Measurements from ENCODE around the gene CLEC4M.
"Not testable (repeated sequence)": the region's sequence is repeated elsewhere in the genome, so short reads cannot be mapped to it uniquely, and the experiment has no call there.

Gene CLEC4M

DNA sequence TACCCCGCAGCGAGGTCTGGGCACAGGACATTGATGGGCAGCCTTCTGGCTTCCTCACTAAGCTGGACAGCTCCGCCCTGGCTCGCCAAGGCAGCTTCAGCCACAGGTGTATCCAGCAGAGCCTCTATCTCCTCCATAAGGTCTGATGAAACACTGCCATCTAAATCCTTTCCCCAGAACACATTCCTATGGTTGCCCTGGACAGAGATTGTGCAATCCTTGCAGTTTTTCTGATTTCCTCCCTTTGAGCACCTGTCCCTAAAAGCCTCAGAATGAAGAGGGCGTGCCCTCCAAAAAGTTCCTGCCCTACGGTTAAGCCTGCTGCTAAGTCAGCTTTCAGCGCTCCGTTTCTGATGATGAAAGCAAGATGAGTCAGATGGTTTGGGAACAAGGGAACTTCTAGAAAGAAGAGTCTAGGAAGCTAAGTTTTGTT is 21.0 kb downstream of the CLEC4M start:
- Histone ChIP-seq H3K4me1 (ENCODE audit: control insufficient read depth, insufficient read depth, low read length, poor library complexity, severe bottlenecking) (peaks cover 5% of the 10 kb centered on the region), H3K4me3 (ENCODE audit: insufficient read depth, low read depth, low read length, poor library complexity, severe bottlenecking) (no peak overlapping the region), H3K36me3 (ENCODE audit: control insufficient read depth, insufficient read depth, low read length) (no peaks in the 10 kb centered on the region), H3K9me3 (ENCODE audit: control insufficient read depth, low read length) (no peaks in the 10 kb centered on the region), H3K27me3 (replicated peaks; ENCODE audit: control insufficient read depth, insufficient read depth, low read length, poor library complexity, severe bottlenecking) (peaks cover 21% of the 10 kb centered on the region), H3K27ac (ENCODE audit: insufficient read depth, low read length, poor library complexity, severe bottlenecking) (no peak overlapping the region)
- DNase-seq = no peak

DNA sequence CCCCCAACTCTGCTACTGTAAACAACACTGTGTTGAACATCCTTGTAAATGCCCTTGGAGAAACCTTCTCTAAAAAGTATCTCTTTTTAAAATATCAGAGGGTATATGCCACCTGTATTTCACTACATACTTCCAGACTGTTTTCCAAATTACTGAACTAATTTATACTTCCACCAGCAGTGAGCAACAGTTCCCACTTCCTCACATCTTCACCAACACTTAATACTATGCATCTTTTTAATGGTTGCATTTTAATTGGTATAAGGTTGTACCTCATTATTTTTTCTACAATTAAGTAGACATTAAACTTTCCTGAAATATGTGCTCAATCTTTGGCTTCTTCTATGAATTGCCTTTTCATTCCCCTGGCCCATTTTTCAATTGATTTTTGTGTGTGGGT is 21.8 kb downstream of the CLEC4M start:
- Histone ChIP-seq H3K4me3 (ENCODE audit: insufficient read depth, low read depth, low read length, poor library complexity, severe bottlenecking) (no peak overlapping the region), H3K9me3 (ENCODE audit: control insufficient read depth, low read length) (no peaks in the 10 kb centered on the region), H3K27me3 (replicated peaks; ENCODE audit: control insufficient read depth, insufficient read depth, low read length, poor library complexity, severe bottlenecking) (peaks cover 26% of the 10 kb centered on the region), H3K4me1 (ENCODE audit: control insufficient read depth, insufficient read depth, low read length, poor library complexity, severe bottlenecking) (peaks cover 11% of the 10 kb centered on the region), H3K27ac (ENCODE audit: insufficient read depth, low read length, poor library complexity, severe bottlenecking) (no peak overlapping the region), H3K36me3 (ENCODE audit: control insufficient read depth, insufficient read depth, low read length) (no peaks in the 10 kb centered on the region)
- no peak for DNase-seq

DNA sequence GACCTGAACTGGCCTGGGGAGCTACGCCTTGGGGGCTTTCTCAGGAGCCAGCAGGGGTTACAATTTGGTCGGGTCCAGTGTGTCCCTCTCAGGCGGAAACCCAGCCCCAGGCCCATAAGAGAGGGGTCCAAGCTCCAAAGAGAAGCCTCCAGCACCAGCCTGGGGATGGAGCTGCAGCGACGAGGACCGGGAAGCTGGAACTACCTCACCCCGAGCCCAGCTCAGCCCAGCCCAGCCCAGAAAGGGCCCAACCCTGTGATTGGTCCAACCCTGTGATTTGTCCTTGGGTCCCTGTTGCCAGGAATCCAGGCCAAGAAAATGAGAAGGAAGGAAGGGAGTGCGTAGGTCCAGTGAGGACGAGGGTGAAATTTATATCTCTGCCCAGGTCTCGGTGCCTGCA is 24.1 kb downstream of the CLEC4M start:
- DNase-seq = no peak
- H3K27me3 ChIP-seq (replicated peaks; ENCODE audit: control insufficient read depth, insufficient read depth, low read length, poor library complexity, severe bottlenecking) = peaks cover 29% of the 10 kb centered on the region

DNA sequence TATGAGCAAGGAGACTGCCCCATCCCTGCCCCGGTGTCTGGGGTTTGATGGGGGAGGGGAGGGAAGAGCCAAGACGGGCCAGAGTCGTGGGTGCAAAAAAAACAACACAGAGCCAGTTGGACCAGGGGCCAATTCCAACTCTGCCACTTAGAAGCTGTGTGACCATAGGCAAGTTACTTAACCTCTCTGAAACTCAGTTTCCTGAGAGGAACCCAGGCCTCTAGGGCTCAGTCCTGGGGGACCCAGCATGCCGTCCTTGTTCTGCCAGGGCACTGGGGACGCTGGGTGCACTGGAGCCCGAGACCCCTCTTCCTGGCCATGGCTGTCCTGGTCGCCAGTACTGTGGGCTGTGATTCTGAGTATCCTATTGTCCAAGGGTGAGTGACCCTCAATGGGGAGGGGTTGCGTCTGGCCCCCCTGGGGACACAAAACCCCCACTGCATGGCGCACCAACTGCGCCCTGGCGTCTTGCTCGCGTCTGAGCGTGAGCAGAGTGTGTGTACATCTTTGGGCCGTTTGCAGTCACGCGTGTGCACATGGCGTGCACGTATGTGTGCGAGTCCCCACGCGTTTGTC is 24.6 kb downstream of the CLEC4M start:
- no peak overlapping the region for H3K4me3 ChIP-seq (ENCODE audit: insufficient read depth, low read depth, low read length, poor library complexity, severe bottlenecking)
- no peak for DNase-seq
- peaks cover 29% of the 10 kb centered on the region for H3K27me3 ChIP-seq (replicated peaks; ENCODE audit: control insufficient read depth, insufficient read depth, low read length, poor library complexity, severe bottlenecking)
- no peak overlapping the region for H3K27ac ChIP-seq (ENCODE audit: insufficient read depth, low read length, poor library complexity, severe bottlenecking)
- peaks cover 11% of the 10 kb centered on the region for H3K4me1 ChIP-seq (ENCODE audit: control insufficient read depth, insufficient read depth, low read length, poor library complexity, severe bottlenecking)
- H3K36me3 ChIP-seq (ENCODE audit: control insufficient read depth, insufficient read depth, low read length) = no peaks in the 10 kb centered on the region
- H3K9me3 ChIP-seq (ENCODE audit: control insufficient read depth, low read length) = no peaks in the 10 kb centered on the region

More for the DNA sequence above, 24.1 kb downstream of the CLEC4M start:
- Histone ChIP-seq H3K4me1 (ENCODE audit: control insufficient read depth, insufficient read depth, low read length, poor library complexity, severe bottlenecking) (peaks cover 11% of the 10 kb centered on the region), H3K9me3 (ENCODE audit: control insufficient read depth, low read length) (no peaks in the 10 kb centered on the region), H3K27ac (ENCODE audit: insufficient read depth, low read length, poor library complexity, severe bottlenecking) (no peak overlapping the region), H3K36me3 (ENCODE audit: control insufficient read depth, insufficient read depth, low read length) (no peaks in the 10 kb centered on the region), H3K4me3 (ENCODE audit: insufficient read depth, low read depth, low read length, poor library complexity, severe bottlenecking) (no peak overlapping the region)

DNA sequence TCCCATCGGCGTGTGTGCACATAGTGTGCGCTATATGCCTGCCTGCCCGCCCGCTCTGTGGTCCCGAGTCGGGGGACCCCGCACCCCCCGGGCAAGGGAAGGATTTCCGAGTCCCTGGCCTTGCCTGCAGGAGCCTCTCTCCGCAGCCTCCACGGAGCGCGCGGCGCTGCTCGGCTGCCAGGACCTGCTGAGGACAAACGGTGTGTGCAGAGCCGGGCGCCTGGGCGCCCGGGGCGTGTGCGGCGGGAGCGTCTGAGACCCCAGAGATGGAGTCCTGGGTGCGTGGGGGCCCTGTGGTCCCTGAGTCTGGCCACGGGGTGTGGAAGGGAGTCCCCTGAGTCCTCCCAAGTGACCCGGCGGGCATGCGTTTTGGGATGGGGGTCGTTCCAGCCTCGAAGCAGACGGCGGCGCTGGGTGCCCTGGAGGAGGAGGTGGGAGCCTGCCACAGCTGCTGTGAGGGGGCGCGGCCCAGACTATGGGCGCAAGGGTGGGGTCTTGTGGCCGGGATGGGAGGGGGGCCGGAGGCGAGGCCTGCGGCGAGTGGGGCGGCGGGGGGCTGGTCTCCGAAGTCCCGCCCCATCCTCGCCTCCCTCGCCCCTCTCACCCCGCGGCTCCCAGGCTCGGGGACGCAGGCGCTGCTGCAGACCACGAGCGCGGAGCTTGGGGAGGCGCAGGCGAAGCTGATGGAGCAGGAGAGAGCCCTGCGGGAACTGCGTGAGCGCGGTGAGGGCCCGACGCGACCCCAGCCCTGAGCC is 25.3 kb downstream of the CLEC4M start:
- Histone ChIP-seq H3K27ac (ENCODE audit: insufficient read depth, low read length, poor library complexity, severe bottlenecking) (no peak overlapping the region), H3K36me3 (ENCODE audit: control insufficient read depth, insufficient read depth, low read length) (no peaks in the 10 kb centered on the region), H3K4me1 (ENCODE audit: control insufficient read depth, insufficient read depth, low read length, poor library complexity, severe bottlenecking) (peaks cover 11% of the 10 kb centered on the region), H3K4me3 (ENCODE audit: insufficient read depth, low read depth, low read length, poor library complexity, severe bottlenecking) (no peak overlapping the region), H3K9me3 (ENCODE audit: control insufficient read depth, low read length) (no peaks in the 10 kb centered on the region), H3K27me3 (replicated peaks; ENCODE audit: control insufficient read depth, insufficient read depth, low read length, poor library complexity, severe bottlenecking) (peaks cover 29% of the 10 kb centered on the region)
- DNase-seq = no peak

DNA sequence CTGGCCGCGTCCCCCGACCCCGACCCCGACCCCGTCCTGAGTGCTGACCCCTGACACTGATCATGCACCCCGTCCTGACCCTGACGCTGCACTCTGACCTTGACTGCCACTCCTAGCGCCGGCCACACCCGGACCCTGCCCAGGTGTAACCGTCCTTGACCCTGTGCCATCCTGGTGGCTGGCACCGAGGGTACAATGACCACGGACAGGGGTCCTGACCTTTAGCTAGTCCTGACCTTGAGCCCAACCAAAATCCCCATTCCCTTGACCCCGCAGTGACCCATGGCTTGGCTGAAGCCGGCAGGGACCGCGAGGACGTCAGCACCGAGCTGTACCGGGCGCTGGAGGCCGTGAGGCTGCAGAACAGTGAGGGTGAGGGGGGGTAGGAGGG is 25.9 kb downstream of the CLEC4M start:
- Histone ChIP-seq H3K4me1 (ENCODE audit: control insufficient read depth, insufficient read depth, low read length, poor library complexity, severe bottlenecking) (peaks cover 11% of the 10 kb centered on the region), H3K27ac (ENCODE audit: insufficient read depth, low read length, poor library complexity, severe bottlenecking) (no peak overlapping the region), H3K27me3 (replicated peaks; ENCODE audit: control insufficient read depth, insufficient read depth, low read length, poor library complexity, severe bottlenecking) (peaks cover 29% of the 10 kb centered on the region), H3K9me3 (ENCODE audit: control insufficient read depth, low read length) (no peaks in the 10 kb centered on the region), H3K36me3 (ENCODE audit: control insufficient read depth, insufficient read depth, low read length) (no peaks in the 10 kb centered on the region), H3K4me3 (ENCODE audit: insufficient read depth, low read depth, low read length, poor library complexity, severe bottlenecking) (no peak overlapping the region)
- no peak for DNase-seq

DNA sequence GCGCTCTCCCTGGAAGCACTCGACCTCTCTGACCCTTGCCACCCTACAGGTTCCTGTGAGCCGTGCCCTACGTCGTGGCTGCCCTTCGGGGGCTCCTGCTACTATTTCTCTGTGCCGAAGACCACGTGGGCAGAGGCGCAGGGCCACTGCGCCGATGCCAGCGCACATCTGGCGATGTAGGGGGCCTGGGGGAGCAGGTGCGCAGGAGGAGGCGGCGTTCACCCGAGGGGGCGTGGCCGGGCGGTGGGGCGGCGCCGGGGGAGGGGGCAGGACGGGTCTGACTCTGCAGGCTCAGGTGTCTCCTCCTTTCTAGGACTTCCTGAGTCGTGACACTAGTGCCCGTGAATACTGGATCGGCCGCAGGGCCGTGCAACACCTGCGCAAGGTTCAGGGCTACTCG is 26.4 kb downstream of the CLEC4M start:
- no peak overlapping the region for H3K4me3 ChIP-seq (ENCODE audit: insufficient read depth, low read depth, low read length, poor library complexity, severe bottlenecking)
- H3K4me1 ChIP-seq (ENCODE audit: control insufficient read depth, insufficient read depth, low read length, poor library complexity, severe bottlenecking) = peaks cover 11% of the 10 kb centered on the region
- H3K36me3 ChIP-seq (ENCODE audit: control insufficient read depth, insufficient read depth, low read length) = no peaks in the 10 kb centered on the region
- H3K27me3 ChIP-seq (replicated peaks; ENCODE audit: control insufficient read depth, insufficient read depth, low read length, poor library complexity, severe bottlenecking) = peaks cover 29% of the 10 kb centered on the region
- no peaks in the 10 kb centered on the region for H3K9me3 ChIP-seq (ENCODE audit: control insufficient read depth, low read length)
- peak in 1 of 3 donors; percentile 7 for DNase-seq
- no peak overlapping the region for H3K27ac ChIP-seq (ENCODE audit: insufficient read depth, low read length, poor library complexity, severe bottlenecking)

DNA sequence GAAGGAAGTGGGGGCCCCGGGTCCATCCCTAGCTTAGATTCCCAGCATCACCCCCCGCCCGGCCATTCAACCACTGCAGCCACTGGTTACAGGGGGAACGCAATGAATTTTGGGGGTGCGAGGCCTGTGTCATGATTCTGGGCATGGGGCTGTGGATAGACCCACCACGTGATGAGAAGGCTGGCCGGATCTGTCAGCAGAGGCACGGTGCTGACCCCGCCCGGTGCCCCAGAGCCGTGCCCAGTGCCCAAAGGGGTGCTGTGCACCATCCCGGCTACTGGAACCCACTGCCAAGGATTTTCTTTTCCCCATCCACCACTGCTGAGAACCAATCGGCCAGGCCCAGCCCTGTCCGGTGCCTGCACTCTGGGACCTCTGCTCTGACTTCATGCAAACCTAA is 27.4 kb downstream of the CLEC4M start:
- Histone ChIP-seq H3K27ac (ENCODE audit: insufficient read depth, low read length, poor library complexity, severe bottlenecking) (no peak overlapping the region), H3K27me3 (replicated peaks; ENCODE audit: control insufficient read depth, insufficient read depth, low read length, poor library complexity, severe bottlenecking) (peaks cover 29% of the 10 kb centered on the region), H3K9me3 (ENCODE audit: control insufficient read depth, low read length) (no peaks in the 10 kb centered on the region), H3K4me3 (ENCODE audit: insufficient read depth, low read depth, low read length, poor library complexity, severe bottlenecking) (no peak overlapping the region), H3K36me3 (ENCODE audit: control insufficient read depth, insufficient read depth, low read length) (no peaks in the 10 kb centered on the region), H3K4me1 (ENCODE audit: control insufficient read depth, insufficient read depth, low read length, poor library complexity, severe bottlenecking) (peaks cover 11% of the 10 kb centered on the region)
- DNase-seq = no peak

DNA sequence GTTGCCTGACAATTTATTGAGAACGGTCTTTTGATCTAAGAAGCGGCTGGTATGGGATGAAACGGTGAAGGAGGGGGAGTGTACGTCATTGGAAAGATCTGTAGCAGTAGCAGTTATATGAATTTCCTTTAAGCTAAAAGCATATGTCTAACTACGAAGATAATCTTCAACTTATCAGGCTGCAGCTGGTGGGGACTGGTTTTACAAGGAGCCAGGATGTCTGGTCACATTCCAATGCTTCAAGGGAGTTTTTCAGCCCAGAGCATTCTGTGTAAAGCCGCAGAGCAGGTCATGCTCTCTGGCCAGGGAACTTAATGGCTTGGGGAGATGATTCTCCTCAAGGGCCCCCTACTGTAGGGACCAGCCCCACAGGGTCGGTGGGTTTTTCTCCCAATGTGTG is 29.2 kb downstream of the CLEC4M start:
- Histone ChIP-seq H3K4me3 (ENCODE audit: insufficient read depth, low read depth, low read length, poor library complexity, severe bottlenecking) (no peak overlapping the region), H3K36me3 (ENCODE audit: control insufficient read depth, insufficient read depth, low read length) (no peaks in the 10 kb centered on the region), H3K27ac (ENCODE audit: insufficient read depth, low read length, poor library complexity, severe bottlenecking) (no peak overlapping the region), H3K4me1 (ENCODE audit: control insufficient read depth, insufficient read depth, low read length, poor library complexity, severe bottlenecking) (peaks cover 11% of the 10 kb centered on the region), H3K27me3 (replicated peaks; ENCODE audit: control insufficient read depth, insufficient read depth, low read length, poor library complexity, severe bottlenecking) (peaks cover 25% of the 10 kb centered on the region), H3K9me3 (ENCODE audit: control insufficient read depth, low read length) (no peaks in the 10 kb centered on the region)
- no peak for DNase-seq

DNA sequence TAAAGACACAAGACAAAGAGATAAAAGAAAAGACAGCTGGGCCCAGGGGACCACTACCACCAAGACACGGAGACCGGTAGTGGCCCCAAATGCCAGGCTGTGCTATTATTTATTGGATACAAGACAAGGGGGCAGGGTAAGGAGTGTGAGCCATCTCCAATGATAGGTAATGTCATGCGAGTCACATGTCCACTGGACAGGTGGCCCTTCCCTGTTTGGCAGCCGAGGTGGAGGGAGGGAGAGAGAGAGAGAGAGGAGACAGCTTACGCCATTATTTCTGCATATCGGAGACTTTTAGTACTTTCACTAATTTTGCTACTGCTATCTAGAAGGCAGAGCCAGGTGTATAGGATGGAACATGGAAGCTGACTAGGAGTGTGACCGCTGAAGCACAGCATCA is 29.7 kb downstream of the CLEC4M start:
- H3K4me1 ChIP-seq (ENCODE audit: control insufficient read depth, insufficient read depth, low read length, poor library complexity, severe bottlenecking) = peaks cover 11% of the 10 kb centered on the region
- peaks cover 21% of the 10 kb centered on the region for H3K27me3 ChIP-seq (replicated peaks; ENCODE audit: control insufficient read depth, insufficient read depth, low read length, poor library complexity, severe bottlenecking)
- H3K9me3 ChIP-seq (ENCODE audit: control insufficient read depth, low read length); DNase-seq; H3K27ac ChIP-seq (ENCODE audit: insufficient read depth, low read length, poor library complexity, severe bottlenecking); H3K4me3 ChIP-seq (ENCODE audit: insufficient read depth, low read depth, low read length, poor library complexity, severe bottlenecking); H3K36me3 ChIP-seq (ENCODE audit: control insufficient read depth, insufficient read depth, low read length): not testable (repeated sequence)
